Cardiac fibroblast (primary cell): ENCODE results near the gene HERC4.
"Not testable (repeated sequence)": the region's sequence is repeated elsewhere in the genome, so short reads cannot be mapped to it uniquely, and the experiment has no call there.

Experiments used
- DNase-seq, 2 donors: peaks; one replicate each; pipeline versions ENCODE4 v3.0.0 to v3.0.0-alpha.2; 2010; ENCODE audit warnings: low read depth in 2 of 2
- H3K4me3 ChIP-seq, 2 donors: replicated peaks in 1 of 2; 1 replicate in 1 of 2; 2 replicates in 1 of 2; pipeline ENCODE4 v1.5.1; 2011; ENCODE audit warnings: low read depth in 2 of 2, low read length in 2 of 2, mild to moderate bottlenecking in 2 of 2, moderate library complexity in 1 of 2
- CTCF ChIP-seq: IDR thresholded peaks from one replicate; pipeline ENCODE4 v1.5.1; 2011; ENCODE audit warnings: low read depth, mild to moderate bottlenecking, low read length, inconsistent platforms

The HERC4 gene

DNA sequence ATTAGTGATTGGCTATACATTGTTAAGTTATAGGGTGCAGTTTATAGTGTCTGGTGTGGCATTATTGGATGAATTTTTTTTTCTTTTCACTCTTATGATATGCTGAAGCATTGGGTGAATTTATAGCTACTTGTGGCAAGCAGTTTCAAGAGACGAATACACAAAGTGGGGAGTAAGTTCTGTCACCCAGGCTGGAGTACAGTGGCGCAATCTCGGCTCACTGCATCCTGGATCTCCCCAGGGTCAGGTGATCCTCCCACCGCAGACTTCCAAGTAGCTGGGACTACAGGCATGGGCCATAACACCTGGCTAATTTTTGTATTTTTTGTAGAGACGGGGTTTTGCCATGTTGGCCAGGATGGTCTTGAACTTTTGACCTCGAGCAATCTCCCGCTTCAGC lies 196.9 kb downstream of the HERC4 start:
- no peak for DNase-seq
- no peak for TF ChIP-seq CTCF
- no peak overlapping the region for H3K4me3 ChIP-seq

DNA sequence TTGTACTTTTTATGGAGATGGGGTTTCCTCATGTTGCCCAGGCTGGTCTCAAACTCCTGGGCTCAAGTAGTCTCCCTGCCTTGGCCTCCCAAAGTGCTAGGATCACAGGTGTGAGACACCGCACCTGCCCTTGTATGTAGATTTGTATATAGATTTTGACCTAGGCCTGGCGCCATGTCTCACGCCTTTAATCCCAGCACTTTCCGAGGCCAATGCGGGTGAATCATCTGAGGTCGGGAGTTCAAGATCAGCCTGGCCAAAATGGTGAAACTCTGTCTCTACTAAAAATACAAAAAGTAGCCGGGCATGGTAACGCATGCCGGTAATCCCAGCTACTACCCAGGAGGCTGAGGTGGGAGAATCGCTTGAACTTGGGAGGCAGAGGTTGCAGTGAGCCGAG lies 197.7 kb downstream of the HERC4 start:
- not testable (repeated sequence) for DNase-seq, H3K4me3 ChIP-seq

DNA sequence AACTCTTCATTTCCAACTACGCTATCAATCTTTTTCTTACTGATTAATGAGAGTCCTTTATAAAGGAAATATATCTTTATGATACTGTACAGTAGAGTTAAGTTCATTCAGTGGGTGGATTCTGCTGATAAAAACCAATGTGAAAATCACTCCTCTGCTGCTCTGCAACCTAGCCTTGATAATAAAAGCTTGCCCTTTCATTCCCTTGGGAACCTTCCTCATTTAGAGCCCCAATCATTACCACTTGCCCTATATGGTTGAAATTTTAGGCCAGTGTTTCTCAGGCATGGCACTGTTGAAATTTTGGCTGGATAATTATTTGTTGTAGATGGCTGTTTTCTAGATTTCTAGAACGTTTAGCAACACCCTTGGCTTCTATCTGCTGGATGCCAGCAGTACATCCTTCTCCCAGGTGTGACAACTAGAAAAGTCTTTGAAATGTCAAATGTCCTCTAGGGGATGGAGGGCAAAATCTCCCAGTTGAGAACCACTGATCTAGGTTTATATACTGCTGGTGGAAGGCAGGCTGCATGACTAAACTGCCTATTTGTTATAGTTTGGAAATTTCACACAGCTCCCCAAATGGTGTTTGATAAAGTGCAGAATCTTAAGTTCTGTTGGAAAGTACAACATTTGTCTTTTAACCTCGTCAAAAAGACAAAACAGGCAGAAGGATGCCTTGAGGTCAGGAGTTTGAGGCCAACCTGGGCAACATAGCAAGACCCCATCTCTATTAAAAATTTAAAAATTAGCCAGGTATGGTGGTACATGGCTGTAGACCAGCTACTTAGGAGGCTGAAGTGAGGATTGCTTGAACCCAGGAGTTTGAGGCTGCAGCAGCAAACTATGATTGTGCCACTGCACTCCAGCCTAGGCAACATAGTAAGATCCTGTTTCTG lies 199.5 kb downstream of the HERC4 start:
- TF ChIP-seq CTCF: no peak

More for the DNA sequence above, 199.5 kb downstream of the HERC4 start:
- no peak for DNase-seq
- no peak overlapping the region for H3K4me3 ChIP-seq
